OCI-LY1 (cell line): Measurements from ENCODE around the gene NLRC3.
"Not testable (repeated sequence)": the region's sequence is repeated elsewhere in the genome, so short reads cannot be mapped to it uniquely, and the experiment has no call there.

Experiments
- EZH2 ChIP-seq: fragments of 200-600 bp; sonication (generic), shearing (Covaris generic); IDR thresholded peaks from 2 replicates; pipeline ENCODE4 v1.8.0; 2017; ENCODE audit warnings: borderline replicate concordance, mixed run types, mild to moderate bottlenecking, antibody characterized with exemption, low read length, moderate library complexity, mixed read lengths
- TF ChIP-seq, protein P1 (sequence below): fragments of 200-600 bp; sonication (generic), shearing (Covaris generic); IDR thresholded peaks from 2 replicates; pipeline ENCODE4 v1.5.1; 2017; ENCODE audit warnings: mild to moderate bottlenecking, antibody characterized with exemption, low read length, moderate library complexity, mixed read lengths

DNA sequence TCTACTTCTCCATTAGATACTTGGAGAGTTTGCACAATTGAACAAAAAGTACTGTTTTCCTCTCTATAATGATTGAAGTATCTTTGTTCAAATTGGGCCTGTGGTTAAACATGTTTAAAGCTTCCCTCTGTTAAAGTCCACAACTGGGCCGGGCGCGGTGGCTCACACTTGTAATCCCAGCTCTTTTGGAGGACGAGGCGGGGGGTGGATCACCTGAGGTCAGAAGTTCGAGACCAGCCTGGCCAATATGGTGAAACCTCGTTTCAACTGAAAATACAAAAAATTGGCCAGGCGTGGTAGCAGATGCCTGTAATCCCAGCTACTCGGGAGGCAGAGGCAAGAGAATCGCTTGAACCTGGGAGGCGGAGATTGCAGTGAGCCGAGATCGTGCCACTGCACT lies 31.8 kb upstream of the NLRC3 start:
- TF ChIP-seq, protein P1, sequence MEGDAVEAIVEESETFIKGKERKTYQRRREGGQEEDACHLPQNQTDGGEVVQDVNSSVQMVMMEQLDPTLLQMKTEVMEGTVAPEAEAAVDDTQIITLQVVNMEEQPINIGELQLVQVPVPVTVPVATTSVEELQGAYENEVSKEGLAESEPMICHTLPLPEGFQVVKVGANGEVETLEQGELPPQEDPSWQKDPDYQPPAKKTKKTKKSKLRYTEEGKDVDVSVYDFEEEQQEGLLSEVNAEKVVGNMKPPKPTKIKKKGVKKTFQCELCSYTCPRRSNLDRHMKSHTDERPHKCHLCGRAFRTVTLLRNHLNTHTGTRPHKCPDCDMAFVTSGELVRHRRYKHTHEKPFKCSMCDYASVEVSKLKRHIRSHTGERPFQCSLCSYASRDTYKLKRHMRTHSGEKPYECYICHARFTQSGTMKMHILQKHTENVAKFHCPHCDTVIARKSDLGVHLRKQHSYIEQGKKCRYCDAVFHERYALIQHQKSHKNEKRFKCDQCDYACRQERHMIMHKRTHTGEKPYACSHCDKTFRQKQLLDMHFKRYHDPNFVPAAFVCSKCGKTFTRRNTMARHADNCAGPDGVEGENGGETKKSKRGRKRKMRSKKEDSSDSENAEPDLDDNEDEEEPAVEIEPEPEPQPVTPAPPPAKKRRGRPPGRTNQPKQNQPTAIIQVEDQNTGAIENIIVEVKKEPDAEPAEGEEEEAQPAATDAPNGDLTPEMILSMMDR, result not testable (repeated sequence)
- not testable (repeated sequence) for TF ChIP-seq EZH2
